Trophoblast cell (in vitro differentiated cells and primary cell): ENCODE measurements around the gene INO80.

Experiments
- DNase-seq, 2 donors: peaks; one replicate each; pipeline ENCODE4 v3.0.0-alpha.2; 2016
- H2AFZ ChIP-seq: 2 replicates; pipeline ENCODE4 v1.6.1; 2013; ENCODE audit warnings: low read length, moderate library complexity, mild to moderate bottlenecking; ENCODE audit not compliant: insufficient read depth, poor library complexity
- H2AK5ac ChIP-seq: 2 replicates; pipeline ENCODE4 v1.6.1; 2013; ENCODE audit warnings: mild to moderate bottlenecking, low read length
- H2BK120ac ChIP-seq: 2 replicates; pipeline ENCODE4 v1.6.1; 2013; ENCODE audit warnings: low read length, mild to moderate bottlenecking, moderate library complexity; ENCODE audit not compliant: insufficient read depth, poor library complexity
- H2BK12ac ChIP-seq: 2 replicates; pipeline ENCODE4 v1.6.1; 2013; ENCODE audit warnings: mild to moderate bottlenecking, low read length, moderate library complexity
- H2BK5ac ChIP-seq: 2 replicates; pipeline ENCODE4 v1.6.1; 2013; ENCODE audit warnings: low read length, low read depth, moderate library complexity, mild to moderate bottlenecking; ENCODE audit not compliant: poor library complexity
- H3K14ac ChIP-seq: 2 replicates; pipeline ENCODE4 v1.6.1; 2013; ENCODE audit warnings: mild to moderate bottlenecking, low read length
- H3K18ac ChIP-seq: 2 replicates; pipeline ENCODE4 v1.6.1; 2013; ENCODE audit warnings: mild to moderate bottlenecking, low read length
- H3K23ac ChIP-seq: 2 replicates; pipeline ENCODE4 v1.6.1; 2013; ENCODE audit warnings: low read length
- H3K27ac ChIP-seq: 2 replicates; pipeline ENCODE4 v1.5.1; 2013; ENCODE audit warnings: low read depth, mild to moderate bottlenecking, inconsistent platforms, low read length, moderate library complexity
- H3K27me3 ChIP-seq: 2 replicates; pipeline ENCODE4 v1.6.1; 2013; ENCODE audit warnings: inconsistent platforms, mild to moderate bottlenecking, low read length, moderate library complexity; ENCODE audit not compliant: insufficient read depth
- H3K36me3 ChIP-seq, 2 experiments: 1 replicate in 1 of 2; 2 replicates in 1 of 2; pipeline ENCODE4 v1.6.1; 2013; ENCODE audit warnings: low read length in 2 of 2, mild to moderate bottlenecking in 2 of 2, moderate library complexity in 1 of 2; ENCODE audit not compliant: insufficient read depth in 2 of 2, control insufficient read depth in 1 of 2
- H3K4ac ChIP-seq: 2 replicates; pipeline ENCODE4 v1.6.1; 2013; ENCODE audit warnings: low read depth, mild to moderate bottlenecking, low read length, moderate library complexity
- H3K4me1 ChIP-seq, 2 experiments: 1 replicate in 1 of 2; 2 replicates in 1 of 2; pipeline ENCODE4 v1.6.1; 2013; ENCODE audit warnings: low read length in 2 of 2, mild to moderate bottlenecking in 2 of 2, moderate library complexity in 1 of 2; ENCODE audit not compliant: insufficient read depth in 2 of 2, control insufficient read depth in 1 of 2
- H3K4me2 ChIP-seq: 2 replicates; pipeline ENCODE4 v1.6.1; 2013; ENCODE audit warnings: inconsistent platforms, mild to moderate bottlenecking, low read length, moderate library complexity
- H3K4me3 ChIP-seq: 2 replicates; pipeline ENCODE4 v1.5.1; 2013; ENCODE audit warnings: mild to moderate bottlenecking, low read depth, low read length, inconsistent platforms
- H3K79me1 ChIP-seq: one replicate; pipeline ENCODE4 v1.6.1; 2013; ENCODE audit warnings: low read length
- H3K79me2 ChIP-seq: 2 replicates; pipeline ENCODE4 v1.6.1; 2013; ENCODE audit warnings: low read length, mild to moderate bottlenecking; ENCODE audit not compliant: control insufficient read depth, insufficient read depth, poor library complexity
- H3K9ac ChIP-seq: 2 replicates; pipeline ENCODE4 v1.6.1; 2013; ENCODE audit warnings: mild to moderate bottlenecking, low read length
- H3K9me3 ChIP-seq: 2 replicates; pipeline ENCODE4 v1.6.1; 2013; ENCODE audit warnings: low read depth, mild to moderate bottlenecking, control low read depth, inconsistent platforms, low read length; ENCODE audit not compliant: insufficient read depth
- H4K12ac ChIP-seq: 2 replicates; pipeline ENCODE4 v1.6.1; 2013; ENCODE audit warnings: low read depth, mild to moderate bottlenecking, low read length, moderate library complexity
- H4K8ac ChIP-seq: 2 replicates; pipeline ENCODE4 v1.6.1; 2013; ENCODE audit warnings: low read depth, mild to moderate bottlenecking, low read length, moderate library complexity
- H4K91ac ChIP-seq: one replicate; pipeline ENCODE4 v1.6.1; 2013; ENCODE audit warnings: low read depth, mild to moderate bottlenecking, low read length, moderate library complexity
- WGBS: extraction: QIAGEN DNeasy Blood & Tissue Kit; methylation state at CpG from one replicate; pipeline ENCODE4 v1.1.7; 2013; ENCODE audit warnings: missing lambda C conversion rate; ENCODE audit not compliant: insufficient read length, insufficient coverage; ENCODE audit errors: extremely low coverage; 5-methylcytosine and 5-hydroxymethylcytosine counted together

Gene INO80

GRCh38 chr15:41011055-41011815 lies 104.8 kb downstream of the INO80 start:
- H3K4ac ChIP-seq, result no peak overlapping the region
- no CpG with 5 or more reads among the region's 2 CpGs for WGBS
- H3K79me1 ChIP-seq, result no peaks in the 10 kb centered on the region
- no peak overlapping the region for H2BK5ac ChIP-seq
- H2BK12ac ChIP-seq, result no peak overlapping the region
- H4K91ac ChIP-seq, result no peak overlapping the region
- no peak overlapping the region for H2AK5ac ChIP-seq
- H3K27me3 ChIP-seq, result no peaks in the 10 kb centered on the region
- H3K4me2 ChIP-seq, result no peak overlapping the region
- no peaks in the 10 kb centered on the region for H3K9me3 ChIP-seq
- H3K18ac ChIP-seq, result no peak overlapping the region
- H2AFZ ChIP-seq, result no peak overlapping the region
- H3K14ac ChIP-seq, result no peak overlapping the region
- no peak overlapping the region for H4K12ac ChIP-seq
- H3K4me1 ChIP-seq, result no peaks in the 10 kb centered on the region
- H3K79me2 ChIP-seq, result no peaks in the 10 kb centered on the region
- H3K36me3 ChIP-seq, result peaks cover 9 to 11% of the 10 kb centered on the region in 2 experiments
- H3K27ac ChIP-seq, result no peak overlapping the region
- DNase-seq, result peak in 1 of 2 donors; percentile 47
- no peak overlapping the region for H4K8ac ChIP-seq
- no peak overlapping the region for H3K23ac ChIP-seq
- H3K9ac ChIP-seq, result no peak overlapping the region
- H2BK120ac ChIP-seq, result no peak overlapping the region
- no peak overlapping the region for H3K4me3 ChIP-seq

DNA sequence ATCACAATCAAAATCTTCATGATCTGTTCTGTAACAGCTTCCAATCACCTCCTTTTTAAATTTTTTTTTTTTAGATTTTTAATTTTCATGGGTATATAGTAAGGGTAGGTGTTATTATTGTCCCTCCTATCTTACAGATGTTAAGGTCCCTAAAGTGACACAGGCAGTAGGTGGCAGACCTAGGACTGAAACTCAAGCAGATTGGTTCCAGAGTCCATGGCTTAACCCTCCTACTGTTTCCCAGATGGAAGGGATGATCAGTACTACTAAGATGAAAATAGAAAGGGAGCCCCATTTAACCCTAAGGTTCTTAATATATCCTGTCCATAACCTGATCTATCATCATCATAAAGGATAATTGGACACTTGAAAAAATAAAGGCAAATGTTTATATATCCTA lies 105.7 kb downstream of the INO80 start:
- no peak overlapping the region for H4K8ac ChIP-seq
- no peak overlapping the region for H2BK12ac ChIP-seq
- H3K4ac ChIP-seq, result no peak overlapping the region
- H3K14ac ChIP-seq, result no peak overlapping the region
- H2BK120ac ChIP-seq, result no peak overlapping the region
- H4K91ac ChIP-seq, result no peak overlapping the region
- H3K27ac ChIP-seq, result no peak overlapping the region
- DNase-seq, result no peak
- peaks cover 3 to 6% of the 10 kb centered on the region in 2 experiments for H3K36me3 ChIP-seq
- no peak overlapping the region for H3K23ac ChIP-seq
- no peaks in the 10 kb centered on the region for H3K27me3 ChIP-seq
- no peak overlapping the region for H2AK5ac ChIP-seq
- H3K9ac ChIP-seq, result no peak overlapping the region
- H3K4me2 ChIP-seq, result no peak overlapping the region
- no peak overlapping the region for H3K18ac ChIP-seq
- no peak overlapping the region for H3K4me3 ChIP-seq
- no peaks in the 10 kb centered on the region for H3K9me3 ChIP-seq
- H3K79me1 ChIP-seq, result no peaks in the 10 kb centered on the region
- no peak overlapping the region for H4K12ac ChIP-seq
- H3K4me1 ChIP-seq, result no peaks in the 10 kb centered on the region
- no peak overlapping the region for H2BK5ac ChIP-seq
- H3K79me2 ChIP-seq, result no peaks in the 10 kb centered on the region
- no peak overlapping the region for H2AFZ ChIP-seq

DNA sequence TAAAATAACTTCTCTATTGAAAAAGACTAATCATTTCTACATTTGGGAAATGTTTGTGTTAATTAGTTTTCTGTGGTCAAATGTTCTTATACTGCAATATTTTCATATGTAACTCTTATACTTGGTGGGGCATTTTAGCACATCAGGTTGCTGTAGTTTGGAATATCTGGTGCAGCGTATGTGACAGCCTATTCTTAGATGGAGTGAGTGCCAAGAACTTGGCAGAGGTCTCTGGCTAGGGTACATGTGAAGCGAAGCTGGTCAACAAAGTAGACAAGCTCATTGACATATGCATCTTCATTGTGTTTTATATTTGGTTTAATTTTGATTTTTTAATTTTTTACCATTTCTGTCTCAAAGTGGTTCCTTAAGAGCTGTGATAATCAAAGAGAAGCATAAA lies 109.6 kb downstream of the INO80 start:
- Histone ChIP-seq H3K23ac (no peak overlapping the region), H3K27ac (no peak overlapping the region), H3K4me1 (no peaks in the 10 kb centered on the region), H3K79me2 (no peaks in the 10 kb centered on the region), H2BK120ac (no peak overlapping the region), H4K8ac (no peak overlapping the region), H3K9ac (no peak overlapping the region), H3K14ac (no peak overlapping the region), H3K9me3 (no peaks in the 10 kb centered on the region), H3K4me2 (no peak overlapping the region), H4K12ac (no peak overlapping the region), H2BK5ac (no peak overlapping the region), H2AK5ac (no peak overlapping the region), H3K4ac (no peak overlapping the region), H3K18ac (no peak overlapping the region), H2BK12ac (no peak overlapping the region), H4K91ac (no peak overlapping the region), H3K36me3 (peaks cover 5 to 6% of the 10 kb centered on the region in 2 experiments), H3K27me3 (no peaks in the 10 kb centered on the region), H3K79me1 (no peaks in the 10 kb centered on the region), H2AFZ (no peak overlapping the region), H3K4me3 (no peak overlapping the region)
- DNase-seq, result no peak
- no CpG with 5 or more reads among the region's 2 CpGs for WGBS

DNA sequence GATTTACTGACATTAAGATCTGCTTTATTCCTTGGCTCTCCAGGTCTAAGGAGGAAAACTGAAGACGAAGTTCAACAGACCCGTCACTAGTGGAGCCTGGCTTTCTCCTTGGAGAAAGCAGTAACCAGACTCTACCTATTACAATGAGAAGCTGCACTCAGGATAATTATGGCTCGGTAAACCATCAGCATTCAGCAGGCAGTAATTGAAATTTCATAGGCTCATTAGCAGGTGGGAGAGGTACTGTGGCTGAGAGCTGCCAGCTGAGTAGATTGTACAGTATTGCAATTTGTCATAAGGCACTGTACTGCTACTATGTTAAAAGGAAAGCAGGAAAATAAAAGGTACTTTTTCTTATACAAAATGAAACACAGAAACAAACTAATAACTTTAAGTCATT lies 111.6 kb downstream of the INO80 start:
- DNase-seq, result no peak
- H2BK120ac ChIP-seq, result no peak overlapping the region
- WGBS, result no CpG with 5 or more reads among the region's 3 CpGs
- H2BK12ac ChIP-seq, result no peak overlapping the region
- H3K4me3 ChIP-seq, result no peak overlapping the region
- H3K79me1 ChIP-seq, result no peaks in the 10 kb centered on the region
- no peak overlapping the region for H3K18ac ChIP-seq
- no peak overlapping the region for H3K27ac ChIP-seq
- H4K12ac ChIP-seq, result no peak overlapping the region
- no peaks in the 10 kb centered on the region for H3K4me1 ChIP-seq
- H3K23ac ChIP-seq, result no peak overlapping the region
- H2BK5ac ChIP-seq, result no peak overlapping the region
- no peak overlapping the region for H2AFZ ChIP-seq
- H4K91ac ChIP-seq, result no peak overlapping the region
- no peak overlapping the region for H2AK5ac ChIP-seq
- H3K9me3 ChIP-seq, result peaks cover 1% of the 10 kb centered on the region
- no peak overlapping the region for H4K8ac ChIP-seq
- no peaks in the 10 kb centered on the region for H3K79me2 ChIP-seq
- no peak overlapping the region for H3K4me2 ChIP-seq
- H3K14ac ChIP-seq, result no peak overlapping the region
- no peaks in the 10 kb centered on the region for H3K27me3 ChIP-seq
- peaks cover 7 to 12% of the 10 kb centered on the region in 2 experiments for H3K36me3 ChIP-seq
- no peak overlapping the region for H3K4ac ChIP-seq
- H3K9ac ChIP-seq, result no peak overlapping the region
